Hepatocyte (in vitro differentiated cells): ENCODE results near the gene AAK1. TPM values are rescaled to one million over a fixed set of nuclear protein-coding genes. Genes with fewer than 3 reads are reported as not detected.

ENCODE experiments used
- DNase-seq: peaks from one replicate; pipeline ENCODE4 v3.0.0-alpha.2; 2016; ENCODE audit warnings: low spot score
- H2AFZ ChIP-seq: fragments of 200-600 bp; sonication (generic); 2 replicates; pipeline ENCODE4 v1.6.0; 2016; ENCODE audit warnings: antibody characterized with exemption, mild to moderate bottlenecking
- H3K27ac ChIP-seq: fragments of 200-600 bp; sonication (generic); 2 replicates; pipeline ENCODE4 v1.5.1; 2016; ENCODE audit warnings: mild to moderate bottlenecking
- H3K27me3 ChIP-seq: fragments of 200-600 bp; sonication (generic); 2 replicates; pipeline ENCODE4 v1.6.1; 2016
- H3K36me3 ChIP-seq: fragments of 200-600 bp; sonication (generic); replicated peaks from 2 replicates; pipeline ENCODE4 v1.5.1; 2016; ENCODE audit warnings: low read depth; ENCODE audit not compliant: insufficient read depth
- H3K4me1 ChIP-seq: fragments of 200-600 bp; sonication (generic); 2 replicates; pipeline ENCODE4 v1.5.1; 2016; ENCODE audit warnings: mild to moderate bottlenecking, moderate library complexity; ENCODE audit not compliant: insufficient read depth
- H3K4me2 ChIP-seq: fragments of 200-600 bp; sonication (generic); 2 replicates; pipeline ENCODE4 v1.6.0; 2016
- H3K4me3 ChIP-seq: fragments of 200-600 bp; sonication (generic); 2 replicates; pipeline ENCODE4 v1.5.1; 2016; ENCODE audit warnings: mild to moderate bottlenecking
- H3K79me2 ChIP-seq: fragments of 200-600 bp; sonication (generic); 2 replicates; pipeline ENCODE4 v1.6.0; 2017; ENCODE audit warnings: mild to moderate bottlenecking
- H3K9me2 ChIP-seq: fragments of 200-600 bp; sonication (generic); replicated peaks from 2 replicates; pipeline ENCODE4 v1.6.0; 2017; ENCODE audit warnings: mild to moderate bottlenecking; ENCODE audit not compliant: insufficient read depth
- H3K9me3 ChIP-seq: fragments of 200-600 bp; sonication (generic); 2 replicates; pipeline ENCODE4 v1.5.1; 2016; ENCODE audit warnings: low read depth, mild to moderate bottlenecking
- H4K20me1 ChIP-seq: fragments of 200-600 bp; sonication (generic); 2 replicates; pipeline ENCODE4 v1.6.0; 2016; ENCODE audit warnings: mild to moderate bottlenecking; ENCODE audit not compliant: insufficient read depth, poor library complexity, severe bottlenecking
- CTCF ChIP-seq: fragments of 200-600 bp; sonication (generic); IDR thresholded peaks from 2 replicates; pipeline ENCODE4 v1.5.1; 2016; ENCODE audit warnings: antibody characterized with exemption, mild to moderate bottlenecking; ENCODE audit not compliant: poor library complexity
- EZH2 ChIP-seq: fragments of 200-600 bp; sonication (generic); IDR thresholded peaks from 2 replicates; pipeline ENCODE4 v1.6.1; 2016; ENCODE audit warnings: antibody characterized with exemption, mild to moderate bottlenecking, borderline replicate concordance
- EZH2phosphoT487 ChIP-seq: fragments of 200-600 bp; sonication (generic); IDR thresholded peaks from one replicate; pipeline ENCODE4 v1.6.1; 2018; ENCODE audit warnings: antibody characterized with exemption, mild to moderate bottlenecking, low read depth, moderate library complexity; ENCODE audit not compliant: unreplicated experiment, severe bottlenecking
- whole genome bisulfite sequencing: methylation state at CpG from one replicate; pipeline ENCODE4 v1.1.6; 2016; ENCODE audit warnings: low lambda C conversion rate; ENCODE audit errors: missing lambda C conversion rate; 5-methylcytosine and 5-hydroxymethylcytosine counted together
- polyA plus RNA-seq: library from polyadenylated mRNA; unstranded; fragments of >200 nt; fragmentation: Nextera tagmentation; extraction: Ambion mirVana; gene quantifications from 2 replicates; pipeline ENCODE4 v1.2.1, GENCODE V29; 2016
- total RNA-seq: library from RNA; depleted of rRNA; stranded (reverse); fragments of >200 nt; gene quantifications from 2 replicates; pipeline ENCODE4 v1.2.3, GENCODE V29; 2014

AAK1 gene
- total and polyA plus RNA-seq, 2 experiments from 2014 or later, result 30.1 to 30.8 TPM

- H3K4me1 ChIP-seq, result peaks cover 9% of the 10 kb centered on the region
- TF ChIP-seq CTCF, result no peak
- TF ChIP-seq EZH2phosphoT487, result no peak
- WGBS, result 51% methylated on average over 3 of the region's 3 CpGs
- H3K27ac ChIP-seq, result peak overlapping the region; percentile 39
- no peaks in the 10 kb centered on the region for H3K9me3 ChIP-seq
- no peaks in the 10 kb centered on the region for H3K27me3 ChIP-seq
- no peaks in the 10 kb centered on the region for H3K9me2 ChIP-seq
- H2AFZ ChIP-seq, result no peak overlapping the region
- peak; percentile 12 for DNase-seq
- no peaks in the 10 kb centered on the region for H4K20me1 ChIP-seq
- no peaks in the 10 kb centered on the region for H3K36me3 ChIP-seq
- H3K4me3 ChIP-seq, result no peak overlapping the region
- H3K79me2 ChIP-seq, result no peaks in the 10 kb centered on the region
- peak overlapping the region; percentile 35 for H3K4me2 ChIP-seq
Measured at GRCh38 chr2:69483696-69484095, 159.8 kb downstream of the AAK1 start.

- H3K9me3 ChIP-seq, result no peaks in the 10 kb centered on the region
- H3K4me3 ChIP-seq, result no peak overlapping the region
- 82% methylated on average over 4 of the region's 4 CpGs for WGBS
- H3K79me2 ChIP-seq, result no peaks in the 10 kb centered on the region
- H3K9me2 ChIP-seq, result no peaks in the 10 kb centered on the region
- no peaks in the 10 kb centered on the region for H3K27me3 ChIP-seq
- no peak for DNase-seq
- TF ChIP-seq EZH2 (no peak), CTCF (no peak), EZH2phosphoT487 (no peak)
- H2AFZ ChIP-seq, result no peak overlapping the region
- no peaks in the 10 kb centered on the region for H3K36me3 ChIP-seq
- H3K4me1 ChIP-seq, result peaks cover 9% of the 10 kb centered on the region
- peak overlapping the region; percentile 39 for H3K27ac ChIP-seq
- no peak overlapping the region for H3K4me2 ChIP-seq
- no peaks in the 10 kb centered on the region for H4K20me1 ChIP-seq
Measured at GRCh38 chr2:69483024-69483423, 160.5 kb downstream of the AAK1 start.

- H2AFZ ChIP-seq, result no peak overlapping the region
- TF ChIP-seq EZH2, result no peak
- TF ChIP-seq CTCF, result no peak
- TF ChIP-seq EZH2phosphoT487, result no peak
- H3K4me1 ChIP-seq, result peaks cover 9% of the 10 kb centered on the region
- no peaks in the 10 kb centered on the region for H4K20me1 ChIP-seq
- no peaks in the 10 kb centered on the region for H3K79me2 ChIP-seq
- H3K27me3 ChIP-seq, result no peaks in the 10 kb centered on the region
- H3K4me3 ChIP-seq, result no peak overlapping the region
- no peaks in the 10 kb centered on the region for H3K36me3 ChIP-seq
- DNase-seq, result no peak
- no peaks in the 10 kb centered on the region for H3K9me3 ChIP-seq
- no peaks in the 10 kb centered on the region for H3K9me2 ChIP-seq
- H3K4me2 ChIP-seq, result no peak overlapping the region
- H3K27ac ChIP-seq, result no peak overlapping the region
- 93% methylated on average over 3 of the region's 3 CpGs for WGBS
Measured at GRCh38 chr2:69482471-69482870, 161.1 kb downstream of the AAK1 start.

- H3K9me3 ChIP-seq, result no peaks in the 10 kb centered on the region
- 94% methylated on average over 1 of the region's 1 CpG for WGBS
- no peak for DNase-seq
- H3K4me1 ChIP-seq, result peaks cover 9% of the 10 kb centered on the region
- no peaks in the 10 kb centered on the region for H4K20me1 ChIP-seq
- no peaks in the 10 kb centered on the region for H3K9me2 ChIP-seq
- TF ChIP-seq EZH2 (no peak), EZH2phosphoT487 (no peak), CTCF (no peak)
- no peaks in the 10 kb centered on the region for H3K27me3 ChIP-seq
- no peaks in the 10 kb centered on the region for H3K36me3 ChIP-seq
- H3K27ac ChIP-seq, result no peak overlapping the region
- H3K4me2 ChIP-seq, result no peak overlapping the region
- no peak overlapping the region for H3K4me3 ChIP-seq
- no peak overlapping the region for H2AFZ ChIP-seq
- no peaks in the 10 kb centered on the region for H3K79me2 ChIP-seq
Measured at GRCh38 chr2:69481421-69481820, 162.1 kb downstream of the AAK1 start.
